Ureter (tissue), 1 donor: ENCODE data around the gene GABRR3. TPM values are rescaled to one million over a fixed set of nuclear protein-coding genes. Genes with fewer than 3 reads are reported as not detected.

Experiments
- DNase-seq: peaks from one replicate; pipeline ENCODE4 v3.0.0-alpha.2; 2020; ENCODE audit warnings: low spot score
- total RNA-seq: library from RNA; stranded (reverse); gene quantifications from one replicate; pipeline ENCODE4 v1.2.4, GENCODE V29; 2023
- donor health status: DM: yes; HTN: yes; CAD: no.

GABRR3 gene
- 0.10 TPM for total RNA-seq

- no peak for DNase-seq
Observed at GRCh38 chr3:98035208-98035607, at the start of gene GABRR3. Gene GABRR3, minus strand, starts transcription at chr3:98035315. Its CDS starts 328 bp downstream, at chr3:98034987.

DNA sequence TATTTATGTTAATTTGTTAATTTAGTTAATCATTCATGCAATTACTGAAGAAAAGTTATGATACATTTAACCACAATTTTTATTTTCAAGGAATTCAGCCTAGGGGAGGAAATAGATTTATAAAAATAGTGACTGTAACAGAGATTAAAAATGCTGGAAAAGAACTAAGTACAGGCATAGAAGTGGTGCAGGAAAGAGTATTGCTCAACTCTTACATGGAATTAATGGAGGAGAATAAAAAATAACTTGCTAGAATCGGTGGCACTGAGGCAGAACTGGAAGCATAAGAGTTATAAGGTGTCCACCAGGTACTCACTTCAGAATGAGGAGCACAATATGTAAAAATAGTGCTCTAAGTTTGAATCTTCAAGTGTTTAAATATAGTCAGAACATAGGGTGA is 38.4 kb upstream of the GABRR3 start:
- DNase-seq = no peak

- no peak for DNase-seq
Observed at GRCh38 chr3:98070840-98071239, 35.7 kb upstream of the GABRR3 start.

DNA sequence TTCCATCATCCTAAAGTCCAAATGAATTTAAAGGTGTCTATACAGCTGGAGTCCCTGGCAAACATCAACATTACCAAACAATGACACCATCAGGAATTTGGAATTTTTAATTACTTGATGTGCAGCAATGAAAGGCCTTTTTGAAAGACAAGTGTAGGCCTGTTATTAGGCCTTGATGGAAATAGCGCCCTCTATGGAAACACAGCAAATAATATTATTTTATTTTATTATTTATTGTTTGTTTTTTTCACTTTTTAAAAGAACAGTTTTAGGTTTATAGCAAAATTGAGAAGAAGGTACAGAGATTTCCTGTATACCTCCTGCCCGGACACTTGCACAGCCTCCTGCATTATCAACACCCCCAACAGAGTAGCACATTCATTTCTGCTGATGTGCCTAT is 33.7 kb upstream of the GABRR3 start:
- DNase-seq = no peak

DNA sequence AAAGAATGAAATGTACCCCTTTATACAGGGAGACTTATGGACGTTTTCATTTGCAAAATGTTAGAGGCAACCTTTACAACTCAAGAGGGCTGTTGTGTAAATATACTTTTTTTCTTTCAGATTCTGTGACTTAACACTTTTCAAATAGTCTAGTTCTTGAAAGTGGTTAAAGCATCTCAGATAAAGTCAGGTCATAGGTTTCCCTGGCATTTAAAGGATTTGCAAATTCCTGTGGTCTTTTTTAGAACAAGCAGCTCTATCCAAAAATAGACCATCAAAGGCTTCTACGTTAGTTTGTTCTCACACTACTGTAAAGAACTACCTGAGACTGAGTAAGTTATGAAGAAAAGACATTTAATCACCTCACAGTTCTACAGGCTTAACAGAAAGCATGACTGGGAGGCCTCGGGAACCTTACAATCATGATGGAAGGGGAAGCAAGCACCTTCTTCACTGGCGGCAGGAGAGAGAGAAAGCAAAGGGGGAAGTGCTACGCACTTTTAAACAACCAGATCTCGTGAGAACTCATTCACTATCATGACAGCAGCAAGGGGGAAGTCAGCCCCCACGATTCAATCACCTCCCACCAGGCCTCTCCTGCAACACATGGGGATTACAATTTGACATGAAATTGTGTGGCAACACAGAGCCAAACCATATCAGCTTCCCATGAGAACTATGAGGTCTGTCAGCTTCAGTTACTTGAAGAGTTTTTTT is 23.3 kb upstream of the GABRR3 start:
- no peak for DNase-seq

DNA sequence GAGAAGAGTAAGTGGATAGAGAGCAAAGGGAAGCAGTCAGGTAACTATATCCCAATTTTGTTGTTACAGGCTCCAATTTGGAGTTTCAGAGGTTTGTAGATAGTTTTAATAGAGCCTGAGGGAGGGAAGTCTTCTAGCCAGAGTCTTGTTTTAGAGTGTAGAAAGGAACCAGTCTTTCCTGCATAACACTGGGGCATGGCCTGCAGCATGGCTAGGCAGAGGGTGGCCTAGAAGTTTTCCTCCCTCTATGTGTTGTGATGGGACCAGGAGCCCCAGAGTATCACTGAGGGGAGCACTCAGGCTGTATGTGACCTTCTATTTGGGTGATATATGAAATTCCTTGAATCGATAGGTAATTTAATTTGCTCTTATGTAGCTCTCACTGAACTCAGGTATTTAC is 22.5 kb upstream of the GABRR3 start:
- no peak for DNase-seq

DNA sequence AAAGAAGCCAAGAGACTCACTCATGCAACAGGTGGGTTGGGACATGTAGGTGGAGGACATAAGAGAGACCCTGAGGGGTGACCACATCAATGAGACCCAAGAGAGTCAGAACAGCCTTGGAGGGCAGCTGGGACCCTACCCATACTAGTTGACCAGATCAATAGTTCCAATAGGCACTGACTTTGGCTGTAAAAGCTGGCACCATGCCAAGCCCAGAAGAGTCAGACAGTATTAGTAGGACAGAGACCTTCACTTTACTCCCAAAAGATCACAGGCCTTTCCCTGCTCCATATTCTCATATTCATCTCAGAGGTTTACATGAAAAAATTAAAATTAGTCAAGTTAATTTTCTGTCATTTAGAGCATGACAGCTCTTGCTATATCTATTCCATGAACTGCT is 20.9 kb upstream of the GABRR3 start:
- no peak for DNase-seq

DNA sequence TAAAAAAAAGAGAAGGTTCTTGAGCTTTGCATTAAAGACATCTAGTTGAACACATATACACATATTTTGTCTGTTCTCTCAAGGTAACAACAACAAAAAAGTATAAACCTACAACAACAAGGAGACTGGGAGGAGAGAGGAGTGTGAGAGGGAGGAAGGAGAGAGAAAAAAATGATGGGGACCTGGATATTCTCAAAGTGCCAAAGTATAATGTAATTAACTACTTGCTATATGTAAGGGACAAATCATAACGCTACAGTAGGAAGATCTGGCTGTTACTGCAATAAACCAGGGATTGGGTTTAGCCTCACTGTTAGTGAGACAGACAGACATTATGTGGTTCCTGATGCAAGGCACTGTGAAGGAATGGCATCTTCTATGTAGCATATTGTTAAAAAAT is 14.2 kb upstream of the GABRR3 start:
- DNase-seq = no peak

DNA sequence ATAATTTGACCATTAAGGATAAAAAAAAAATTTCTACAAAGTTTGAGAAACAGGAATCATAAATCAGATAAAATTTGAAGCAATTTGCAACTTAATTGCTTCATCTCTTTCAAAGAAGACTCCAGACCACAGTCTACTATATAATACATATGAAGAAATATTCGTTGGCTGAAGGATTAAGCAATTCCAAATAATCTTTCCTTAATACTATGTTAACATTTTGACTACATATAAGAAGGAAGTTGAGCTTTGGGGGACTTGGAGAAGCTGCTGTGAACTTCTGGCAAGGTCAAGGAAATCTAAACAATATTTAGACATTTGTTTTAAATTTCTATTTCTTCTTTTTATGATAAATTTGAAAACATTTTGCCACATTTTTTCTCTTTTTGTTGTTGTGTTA is 13.5 kb upstream of the GABRR3 start:
- no peak for DNase-seq

DNA sequence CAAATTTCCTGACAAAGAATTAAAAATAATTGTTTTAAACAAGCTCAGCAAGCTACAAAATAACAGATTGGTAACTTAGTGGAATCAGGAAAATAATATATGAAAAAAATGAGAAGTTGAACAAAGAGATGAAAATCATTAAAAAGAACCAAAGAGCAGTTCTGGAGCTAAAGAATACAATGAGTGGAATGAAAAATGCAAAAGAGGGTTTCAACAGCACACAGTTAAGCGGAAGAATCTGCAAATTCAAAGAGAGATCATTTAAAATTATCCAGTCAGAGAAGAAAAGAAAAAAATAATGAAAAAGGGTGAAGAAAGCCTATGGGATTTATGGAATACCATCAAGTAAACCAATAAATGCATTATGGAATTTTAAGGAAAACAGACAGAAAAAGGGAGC is 6.2 kb upstream of the GABRR3 start:
- no peak for DNase-seq

DNA sequence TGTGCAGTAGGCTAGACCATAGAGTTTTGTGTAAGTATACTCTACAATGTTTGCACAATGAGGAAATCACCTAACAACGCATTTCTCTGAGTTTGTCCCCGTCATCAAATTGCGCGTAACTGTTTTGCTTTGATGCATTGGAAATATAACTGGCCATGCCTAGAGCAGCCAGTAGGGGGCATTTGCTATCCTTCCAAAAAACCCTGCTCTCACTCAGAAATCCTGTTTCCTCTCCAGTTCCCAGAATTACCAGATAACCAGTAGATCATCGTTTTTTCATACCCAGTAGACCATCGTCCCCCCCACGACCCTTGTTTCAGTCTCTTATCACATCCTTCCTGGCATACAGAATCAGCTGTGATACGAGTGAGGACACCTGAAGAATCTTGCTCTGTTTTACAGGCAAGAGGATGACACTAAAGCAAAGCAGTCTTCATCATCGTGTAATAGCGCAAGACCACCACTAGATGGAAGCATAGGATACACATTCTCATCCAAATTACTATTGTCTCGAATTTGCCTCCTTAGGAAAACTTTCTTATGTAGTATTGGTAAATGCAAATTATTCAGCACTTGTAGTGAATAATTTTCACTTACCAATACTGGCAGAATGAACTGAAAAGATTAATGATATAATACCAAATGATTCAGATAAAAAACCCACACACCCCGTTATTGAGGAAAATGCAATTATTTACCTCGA is 4.4 kb upstream of the GABRR3 start:
- DNase-seq = no peak

DNA sequence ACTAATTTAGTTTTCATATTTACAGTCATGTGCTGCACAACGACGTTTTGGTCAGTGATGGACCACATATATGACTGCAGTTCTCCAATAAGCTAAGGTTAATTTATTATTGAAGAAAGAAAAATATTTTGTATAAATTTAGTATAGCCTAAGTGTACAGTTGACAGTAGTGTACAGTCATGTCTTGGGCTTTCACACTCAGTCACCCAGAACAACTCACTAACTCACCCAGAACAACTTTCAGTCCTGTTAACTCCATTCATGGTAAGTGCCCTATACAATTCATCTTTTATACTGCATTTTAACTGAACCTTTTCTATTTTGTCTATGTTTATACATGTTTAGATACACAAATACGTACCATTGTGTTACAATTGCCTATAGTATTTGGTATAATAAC is 3.8 kb upstream of the GABRR3 start:
- DNase-seq = no peak

- DNase-seq = no peak
Observed at GRCh38 chr3:98038286-98038685, 3.2 kb upstream of the GABRR3 start.

DNA sequence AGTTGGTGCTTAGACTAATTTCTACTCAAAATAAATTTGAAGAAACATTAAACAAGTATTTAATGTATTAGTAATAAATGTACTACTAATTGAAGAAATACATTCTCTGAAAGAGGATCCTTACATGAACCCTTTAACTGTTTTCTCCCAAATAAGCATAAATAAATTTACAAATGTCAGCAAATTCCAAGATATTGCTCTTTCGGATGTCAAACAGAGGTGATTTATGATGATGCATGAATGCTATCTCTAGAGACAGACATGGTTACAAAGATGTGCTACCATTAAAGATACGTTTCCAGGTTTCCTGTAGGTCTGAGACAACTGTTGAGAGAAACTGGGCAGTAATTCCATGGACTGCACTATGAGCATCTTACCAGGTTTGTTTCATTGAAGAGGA is 629 bp downstream of the GABRR3 start:
- no peak for DNase-seq

- DNase-seq = no peak
Observed at GRCh38 chr3:98034036-98034435, 1.1 kb downstream of the GABRR3 start.

- no peak for DNase-seq
Observed at GRCh38 chr3:98032904-98033303, 2.2 kb downstream of the GABRR3 start.

GRCh38 chr3:98032265-98032664 is 2.9 kb downstream of the GABRR3 start:
- DNase-seq = no peak

DNA sequence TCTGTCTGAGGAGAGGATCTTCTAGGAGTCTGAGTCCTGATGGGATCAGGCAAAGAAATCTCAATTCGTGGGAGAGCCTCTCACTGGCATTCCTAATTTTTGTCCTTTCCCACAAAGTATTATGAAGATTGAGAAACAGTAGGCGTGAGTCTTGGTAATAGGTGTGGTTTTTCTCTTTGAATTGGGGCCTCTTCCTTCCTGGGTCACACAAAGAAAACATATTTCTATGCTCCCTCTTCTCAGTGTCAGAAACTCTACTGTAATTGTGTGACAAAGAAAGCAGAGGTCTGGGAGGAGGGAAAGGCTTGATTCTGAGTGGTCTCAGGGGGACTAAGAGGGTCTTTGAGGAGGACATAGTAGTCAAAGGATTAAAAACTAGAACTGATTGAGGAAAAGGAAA is 6.0 kb downstream of the GABRR3 start:
- DNase-seq = no peak

- no peak for DNase-seq
Observed at GRCh38 chr3:98027085-98027446, 8.0 kb downstream of the GABRR3 start.

GRCh38 chr3:98026425-98027084 is 8.6 kb downstream of the GABRR3 start:
- no peak for DNase-seq

GRCh38 chr3:98025392-98025945 is 9.6 kb downstream of the GABRR3 start:
- DNase-seq = no peak

DNA sequence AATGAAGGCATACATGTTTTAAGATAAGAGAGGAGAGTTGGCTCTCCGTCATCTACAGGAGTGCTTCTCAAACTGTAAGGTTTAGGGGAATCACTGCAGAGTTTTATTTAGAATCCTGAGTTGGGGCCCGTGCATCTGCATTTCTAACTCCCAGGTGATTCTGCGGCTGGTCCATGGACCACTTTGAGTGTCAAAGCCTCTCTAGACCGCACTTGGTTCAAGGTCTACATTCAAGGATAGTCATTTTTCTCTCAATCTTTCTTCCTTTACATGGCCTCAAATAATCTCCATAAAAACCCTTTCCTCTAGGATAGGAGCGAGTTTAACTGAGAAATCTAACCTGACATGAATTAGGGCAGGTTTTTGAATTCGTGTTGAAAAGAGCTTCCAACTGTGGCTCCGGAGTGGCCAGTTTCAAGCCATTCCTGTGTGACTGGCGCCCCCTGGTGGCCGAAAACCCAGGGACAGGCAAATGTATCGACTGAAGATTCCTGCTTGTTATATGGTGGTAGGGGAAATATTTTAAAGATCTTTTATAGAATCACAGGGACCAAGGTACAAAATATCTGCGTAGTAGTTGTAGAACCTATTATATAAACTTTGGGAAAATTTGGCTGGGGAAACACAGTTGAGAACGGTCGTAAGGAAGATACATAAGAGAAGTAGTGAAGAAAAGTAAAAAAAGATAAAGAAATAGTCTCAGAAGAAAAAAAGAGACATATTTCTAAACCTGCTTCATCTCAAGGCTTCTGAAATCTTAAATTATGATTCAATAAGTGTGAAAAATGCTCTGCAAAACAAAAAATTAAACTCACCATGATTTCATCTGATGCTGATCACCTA is 11.9 kb downstream of the GABRR3 start:
- peak; percentile 92 for DNase-seq
